Esophagus squamous epithelium (tissue), 5 donors: ENCODE measurements around the gene STAB1. TPM values are rescaled to one million over a fixed set of nuclear protein-coding genes. Genes with fewer than 3 reads are reported as not detected.

Experiments used
- DNase-seq: peaks from one replicate; lab custom pipeline; 2025; lab: John Stamatoyannopoulos, UW
- H3K27ac ChIP-seq, 4 donors: fragments of 200-600 bp; sonication (generic); one replicate each; pipeline ENCODE4 v1.5.1; 2016 to 2019; ENCODE audit warnings: mild to moderate bottlenecking in 1 of 4
- H3K27me3 ChIP-seq, 4 donors: fragments of 200-600 bp; sonication (generic); 1 replicate in 3 of 4; 2 replicates in 1 of 4; pipeline versions ENCODE4 v1.5.1 to v1.6.0; 2017 to 2021; ENCODE audit warnings: antibody characterized with exemption in 1 of 4
- H3K36me3 ChIP-seq, 3 donors: fragments of 200-600 bp; sonication (generic); one replicate each; pipeline ENCODE4 v1.5.1; 2016 to 2019
- H3K4me1 ChIP-seq, 3 donors: fragments of 200-600 bp; sonication (generic); one replicate each; pipeline ENCODE4 v1.5.1; 2017 to 2019
- H3K4me3 ChIP-seq, 4 donors: fragments of 200-600 bp; sonication (generic); 1 replicate in 3 of 4; 2 replicates in 1 of 4; pipeline ENCODE4 v1.5.1; 2016 to 2019; ENCODE audit warnings: mild to moderate bottlenecking in 2 of 4, moderate library complexity in 1 of 4
- H3K9me3 ChIP-seq, 3 donors: fragments of 200-600 bp; sonication (generic); one replicate each; pipeline ENCODE4 v1.5.1; 2016 to 2019
- CTCF ChIP-seq, 6 experiments: fragments of 450-650 bp in 4 of 6; fragments of 200-600 bp in 2 of 6; sonication (generic) in 2 of 6; IDR thresholded peaks; one replicate each; pipeline ENCODE4 v1.5.1; 2016 to 2019; ENCODE audit warnings: antibody characterized with exemption in 6 of 6, mild to moderate bottlenecking in 4 of 6, moderate library complexity in 4 of 6
- POLR2A ChIP-seq, 4 donors: fragments of 450-650 bp; IDR thresholded peaks; one replicate each; pipeline ENCODE4 v1.6.1; 2017; ENCODE audit warnings: antibody characterized with exemption in 4 of 4, mild to moderate bottlenecking in 4 of 4, moderate library complexity in 3 of 4
- WGBS, 2 donors: methylation state at CpG; one replicate each; pipeline ENCODE4 v1.1.5; 2018; 5-methylcytosine and 5-hydroxymethylcytosine counted together
- intact Hi-C: fragments of 100-400 bp; cut with DNase I; formaldehyde crosslinking; loops from one replicate; pipeline ENCODE4 v1.15.0; 2022
- total RNA-seq, 4 donors: library from RNA; depleted of rRNA; stranded (reverse); fragments of >200 nt; gene quantifications; one replicate each; pipeline ENCODE4 v1.1.0, GENCODE V29; 2016
- donor health status: DM: yes; HTN: yes; CAD: no.

Gene STAB1
- total RNA-seq: 10 to 100 TPM in 3 of 4 donors, 1 to 10 TPM in 1; 5.6 to 69.4 (median 32.3) TPM

GRCh38 chr3:52494886-52495495 lies at the start of gene STAB1:
Gene STAB1 (plus strand): TSS chr3:52495338. CDS start chr3:52495414, 76 bp downstream.
- H3K36me3 ChIP-seq: peaks cover 20 to 38% (median 32%) of the 10 kb centered on the region in 3 donors
- DNase-seq: no peak
- no peak for TF ChIP-seq POLR2A (IDR thresholded peaks at IDR 0.05)
- TF ChIP-seq CTCF (IDR thresholded peaks at IDR 0.05): no peak
- no peaks in the 10 kb centered on the region for H3K27me3 ChIP-seq
- H3K9me3 ChIP-seq: no peaks in the 10 kb centered on the region
- peaks cover 10 to 90% (median 40%) of the 10 kb centered on the region in 3 donors for H3K4me1 ChIP-seq
- H3K4me3 ChIP-seq: peak within 1 kb of the TSS in 3 of 4 donors; percentile 30 to 63 (median 42)
- H3K27ac ChIP-seq: peak within 1 kb of the TSS; percentile 45 to 88 (median 72)
- intact Hi-C loops: no loop called here
- 31 to 75% methylated on average over 5 to 7 of the region's 25 CpGs for WGBS, 2 donors

- H3K27me3 ChIP-seq: no peaks in the 10 kb centered on the region
- WGBS, 2 donors: 83 to 94% methylated on average over 2 of the region's 4 CpGs
- no peak for DNase-seq
- no peaks in the 10 kb centered on the region for H3K36me3 ChIP-seq
- H3K27ac ChIP-seq: no peak overlapping the region
- no peak overlapping the region for H3K4me3 ChIP-seq
- H3K9me3 ChIP-seq: no peaks in the 10 kb centered on the region
- peaks cover 3 to 15% (median 5%) of the 10 kb centered on the region in 3 donors for H3K4me1 ChIP-seq
- TF ChIP-seq POLR2A (IDR thresholded peaks at IDR 0.05) (no peak), CTCF (IDR thresholded peaks at IDR 0.05) (no peak)
- intact Hi-C loops: no loop called here
Measured at GRCh38 chr3:52446042-52446441, 49.1 kb upstream of the STAB1 start.

GRCh38 chr3:52446631-52447511 lies 48.3 kb upstream of the STAB1 start:
- H3K4me1 ChIP-seq: peaks cover 3 to 15% (median 5%) of the 10 kb centered on the region in 3 donors
- WGBS, 2 donors: 0% methylated on average over 2 to 6 of the region's 13 CpGs
- H3K4me3 ChIP-seq: no peak overlapping the region
- H3K36me3 ChIP-seq: no peaks in the 10 kb centered on the region
- no peaks in the 10 kb centered on the region for H3K27me3 ChIP-seq
- no peaks in the 10 kb centered on the region for H3K9me3 ChIP-seq
- intact Hi-C loops: no loop called here
- peak in 5 of 6 experiments; percentile 99 to 100 (median 99) for TF ChIP-seq CTCF (IDR thresholded peaks at IDR 0.05)
- TF ChIP-seq POLR2A (IDR thresholded peaks at IDR 0.05): no peak
- H3K27ac ChIP-seq: no peak overlapping the region
- DNase-seq: no peak

GRCh38 chr3:52447512-52448355 lies 47.4 kb upstream of the STAB1 start:
- Histone ChIP-seq H3K27ac (no peak overlapping the region), H3K36me3 (no peaks in the 10 kb centered on the region), H3K9me3 (no peaks in the 10 kb centered on the region), H3K27me3 (no peaks in the 10 kb centered on the region), H3K4me1 (peaks cover 3 to 15% (median 5%) of the 10 kb centered on the region in 3 donors), H3K4me3 (no peak overlapping the region)
- TF ChIP-seq CTCF (IDR thresholded peaks at IDR 0.05) (no peak), POLR2A (IDR thresholded peaks at IDR 0.05) (no peak)
- WGBS, 2 donors: 65 to 80% methylated on average over 7 to 9 of the region's 12 CpGs
- no peak for DNase-seq
- intact Hi-C loops: no loop called here
